HepG2 (cell line): Measurements from ENCODE around the gene SNX19. TPM values are rescaled to one million over a fixed set of nuclear protein-coding genes. Genes with fewer than 3 reads are reported as not detected.

Source experiments
- ATAC-seq: fragments of 200-7000 bp; cut with Tn5 transposase; 3 replicates; pipeline ENCODE4 v1.9.1; 2020; ENCODE audit warnings: mild to moderate bottlenecking, moderate library complexity
- BruUV-seq: library from RNA; stranded (reverse); fragments of 400-500 nt; replicated peaks from 2 replicates; lab custom pipeline; 2021; lab: Mats Ljungman, UMichigan
- CTCF ChIA-PET: fragments of 300-600 bp; formaldehyde crosslinking; extraction: SDS; loops from one replicate; lab custom pipeline; 2021; ENCODE audit warnings: low total read pairs, inconsistent platforms, low intra/inter-chr PET ratio; lab: Yijun Ruan, JAX
- POLR2A ChIA-PET: fragments of 350-600 bp; sonication (Branson Sonifier 250); formaldehyde crosslinking; loops from one replicate; lab custom pipeline; 2020; ENCODE audit warnings: antibody characterized with exemption, inconsistent platforms; lab: Yijun Ruan, JAX
- DNase-seq: peaks from one replicate; pipeline ENCODE4 v3.0.0-alpha.2; 2015; ENCODE audit warnings: low spot score
- FAIRE-seq: peaks from 3 replicates; lab custom pipeline; 2011; peaks lifted over from hg19 to GRCh38; lab: Jason Lieb, UNC
- H2AFZ ChIP-seq: one replicate; pipeline ENCODE4 v1.6.1; 2011; ENCODE audit warnings: low read length, inconsistent platforms
- H3K27ac ChIP-seq: fragments of 300-600 bp; 3 replicates; pipeline ENCODE4 v1.8.0; 2011; ENCODE audit warnings: mixed run types, mild to moderate bottlenecking, mixed read lengths, low read length, inconsistent platforms; ENCODE audit not compliant: insufficient read depth; ENCODE audit errors: extremely low read length
- H3K27me3 ChIP-seq, 2 experiments: fragments of 200-600 bp in 1 of 2; 2 replicates in 1 of 2; 3 replicates in 1 of 2; pipeline versions ENCODE4 v1.6.0 to v1.8.0; 2011; ENCODE audit warnings: low read length in 2 of 2, mild to moderate bottlenecking in 2 of 2, moderate library complexity in 2 of 2, inconsistent platforms in 1 of 2; ENCODE audit not compliant: insufficient read depth in 2 of 2, control insufficient read depth in 1 of 2
- H3K36me3 ChIP-seq, 2 experiments: fragments of 200-600 bp in 1 of 2; replicated peaks in 1 of 2; 2 replicates in 1 of 2; 3 replicates in 1 of 2; pipeline versions ENCODE4 v1.5.1 to v1.8.0; 2011; ENCODE audit warnings: low read length in 2 of 2, inconsistent platforms in 1 of 2; ENCODE audit not compliant: insufficient read depth in 2 of 2, control insufficient read depth in 1 of 2
- H3K4me1 ChIP-seq: 2 replicates; pipeline ENCODE4 v1.5.1; 2012; ENCODE audit warnings: low read length, inconsistent platforms; ENCODE audit not compliant: insufficient read depth
- H3K4me2 ChIP-seq: 2 replicates; pipeline ENCODE4 v1.6.0; 2011; ENCODE audit warnings: low read depth, low read length, inconsistent platforms
- H3K4me3 ChIP-seq, 3 experiments: fragments of 200-600 bp in 1 of 3; sonication (generic), shearing (Covaris generic) in 1 of 3; replicated peaks in 1 of 3; 2 replicates each; pipeline ENCODE4 v1.5.1; 2011 to 2016; ENCODE audit warnings: low read length in 3 of 3, inconsistent platforms in 2 of 3, low read depth in 2 of 3, mild to moderate bottlenecking in 2 of 3, control low read depth in 1 of 3, mixed read lengths in 1 of 3; ENCODE audit not compliant: insufficient read depth in 1 of 3
- H3K79me2 ChIP-seq: one replicate; pipeline ENCODE4 v1.6.1; 2011; ENCODE audit warnings: low read length, inconsistent platforms; ENCODE audit not compliant: insufficient read depth
- H3K9ac ChIP-seq: 2 replicates; pipeline ENCODE4 v1.6.0; 2011; ENCODE audit warnings: mild to moderate bottlenecking, low read depth, low read length, inconsistent platforms; ENCODE audit not compliant: insufficient read depth
- H3K9me3 ChIP-seq: 2 replicates; pipeline ENCODE4 v1.5.1; 2012; ENCODE audit warnings: mild to moderate bottlenecking, low read length
- H4K20me1 ChIP-seq: 2 replicates; pipeline ENCODE4 v1.6.0; 2011; ENCODE audit warnings: inconsistent platforms, mild to moderate bottlenecking, low read length, moderate library complexity; ENCODE audit not compliant: insufficient read depth
- AHDC1 ChIP-seq: sonication (generic); formaldehyde crosslinking; IDR thresholded peaks from 2 replicates; pipeline ENCODE4 v1.5.1; 2020; ENCODE audit warnings: mild to moderate bottlenecking, missing genetic modification reagents, borderline replicate concordance
- CBX1 ChIP-seq: IDR thresholded peaks from one replicate; pipeline ENCODE4 v1.6.1; 2016; ENCODE audit warnings: antibody characterized with exemption, low read depth
- CHD2 ChIP-seq: IDR thresholded peaks from 2 replicates; pipeline ENCODE4 v1.6.1; 2011; ENCODE audit warnings: low read depth, low read length, improper control_type of control experiment
- CSRNP2 ChIP-seq: sonication (generic); formaldehyde crosslinking; conservative IDR thresholded peaks from 2 replicates; pipeline ENCODE4 v1.8.0; 2022; ENCODE audit warnings: low read depth, missing genetic modification reagents
- GTF3A ChIP-seq: sonication (generic); formaldehyde crosslinking; conservative IDR thresholded peaks from 2 replicates; pipeline ENCODE4 v1.4.0; 2020; ENCODE audit warnings: mild to moderate bottlenecking, missing genetic modification reagents
- HOXA3 ChIP-seq: sonication (generic); formaldehyde crosslinking; IDR thresholded peaks from 2 replicates; pipeline ENCODE4 v1.5.0; 2020; ENCODE audit warnings: missing genetic modification reagents
- IRF1 ChIP-seq: sonication (generic); formaldehyde crosslinking; IDR thresholded peaks from 2 replicates; pipeline ENCODE4 v1.4.0; 2020; ENCODE audit warnings: low read depth, mild to moderate bottlenecking, missing genetic modification reagents
- MBD4 ChIP-seq: IDR thresholded peaks from 2 replicates; pipeline ENCODE4 v1.6.1; 2012; ENCODE audit warnings: low read length, inconsistent platforms, borderline replicate concordance
- THAP7 ChIP-seq: sonication (generic); formaldehyde crosslinking; IDR thresholded peaks from 2 replicates; pipeline ENCODE4 v1.8.1; 2023; ENCODE audit warnings: mild to moderate bottlenecking, missing genetic modification reagents
- ZBTB49 ChIP-seq: sonication (generic); formaldehyde crosslinking; IDR thresholded peaks from 2 replicates; pipeline ENCODE4 v1.4.0; 2020; ENCODE audit warnings: missing genetic modification reagents, borderline replicate concordance
- ZNF33A ChIP-seq: sonication (generic); formaldehyde crosslinking; IDR thresholded peaks from 2 replicates; pipeline ENCODE4 v1.5.1; 2020; ENCODE audit warnings: missing genetic modification reagents, mild to moderate bottlenecking, moderate library complexity, borderline replicate concordance
- ZNF430 ChIP-seq: sonication (generic); formaldehyde crosslinking; IDR thresholded peaks from 2 replicates; pipeline ENCODE4 v1.9.0; 2021; ENCODE audit warnings: mild to moderate bottlenecking, missing genetic modification reagents
- ZNF768 ChIP-seq: sonication (generic); formaldehyde crosslinking; IDR thresholded peaks from 2 replicates; pipeline ENCODE4 v1.4.0; 2020; ENCODE audit warnings: missing genetic modification reagents
- WGBS: methylation state at CpG from one replicate; pipeline ENCODE4 v1.1.6; 2017; ENCODE audit warnings: low lambda C conversion rate; 5-methylcytosine and 5-hydroxymethylcytosine counted together
- in situ Hi-C: cut with HindIII; loops from 2 replicates; pipeline ENCODE4 v1.10.0; 2017; ENCODE audit warnings: low pct_unique_long_range_greater_than_20kb; ENCODE audit not compliant: extremely low pct_ligation_motif_present
- intact Hi-C: fragments of 100-400 bp; cut with micrococcal nuclease; formaldehyde crosslinking; loops from one replicate; pipeline ENCODE4 v1.10.0; 2022; ENCODE audit not compliant: unreplicated experiment
- polyA plus RNA-seq, 8 experiments: library from polyadenylated mRNA; depleted of rRNA in 3 of 8; stranded (reverse) in 7 of 8; unstranded in 1 of 8; fragments of >200 nt; fragmentation: Illumina TruSeq in 4 of 8; extraction: Trizol in 4 of 8; gene quantifications; 2 replicates each; pipeline versions ENCODE4 v1.2.1 to v1.2.3, GENCODE V29; 2011 to 2016; ENCODE audit warnings: low read depth in 4 of 8, missing spikeins in 1 of 8, mixed read lengths in 1 of 8; ENCODE audit not compliant: insufficient read depth in 1 of 8
- total RNA-seq, 5 experiments: library from RNA; depleted of rRNA; stranded (reverse); fragments of >200 nt; fragmentation: Illumina TruSeq; extraction: Trizol; gene quantifications; 2 replicates each; pipeline ENCODE4 v1.2.3, GENCODE V29; 2016; ENCODE audit warnings: low read depth in 1 of 5

Gene SNX19
- total and polyA plus RNA-seq, 2 of the 13 experiments (the other 11 are each of a cell fraction or from before 2014, with no cell fraction given) = 0.13 to 0.27 TPM

GRCh38 chr11:130905512-130905911 lies 10.8 kb downstream of the SNX19 start:
- ATAC-seq = no peak
- WGBS = 10% methylated on average over 3 of the region's 3 CpGs
- no peak for TF ChIP-seq ZNF768
- no peak for TF ChIP-seq ZBTB49 (CRISPR knock-in tag)
- no peak for TF ChIP-seq THAP7 (CRISPR knock-in tag)
- no peak for TF ChIP-seq GTF3A (CRISPR knock-in tag)
- TF ChIP-seq HOXA3 = no peak
- no peak for TF ChIP-seq AHDC1 (CRISPR knock-in tag)
- no peak for TF ChIP-seq CBX1
- no peak for TF ChIP-seq ZNF430 (CRISPR knock-in tag)
- no peak for TF ChIP-seq MBD4
- no peak for TF ChIP-seq IRF1 (CRISPR knock-in tag)
- TF ChIP-seq CHD2 = no peak
- no peak for TF ChIP-seq CSRNP2 (CRISPR knock-in tag)
- TF ChIP-seq ZNF33A (CRISPR knock-in tag) = no peak

More at GRCh38 chr11:130905512-130905911, 10.8 kb downstream of the SNX19 start:
- H3K27me3 ChIP-seq = no peaks in the 10 kb centered on the region
- FAIRE-seq (no peak), DNase-seq (no peak)
- no peaks in the 10 kb centered on the region for H4K20me1 ChIP-seq
- no peak overlapping the region for H3K4me2 ChIP-seq
- POLR2A ChIA-PET = no interaction called here
- no peak overlapping the region for H3K27ac ChIP-seq
- no peak overlapping the region for H3K9ac ChIP-seq
- BruUV-seq = no TSS peak
- no peak overlapping the region for H2AFZ ChIP-seq
- in situ Hi-C loops = no loop called here
- H3K4me1 ChIP-seq = no peaks in the 10 kb centered on the region
- no peak overlapping the region for H3K4me3 ChIP-seq
- H3K79me2 ChIP-seq = no peaks in the 10 kb centered on the region
- H3K9me3 ChIP-seq = no peaks in the 10 kb centered on the region
- intact Hi-C loops = no loop called here
- H3K36me3 ChIP-seq = no peaks in the 10 kb centered on the region
- CTCF ChIA-PET = interaction anchor here (2.0 kb wide), 1 partner anchor 471 kb away, joined by 6 read pairs; no protein-coding TSS in a partner anchor
